BLaER1 (cell line): ENCODE results near the gene ARHGEF4.

Source experiments
- H3K27ac ChIP-seq: shearing (Covaris generic); formaldehyde crosslinking; 2 replicates; pipeline ENCODE4 v1.8.1; 2022
- H3K27me3 ChIP-seq: shearing (Covaris generic); formaldehyde crosslinking; 2 replicates; pipeline ENCODE4 v1.8.1; 2022
- H3K36me3 ChIP-seq: shearing (Covaris generic); formaldehyde crosslinking; 2 replicates; pipeline ENCODE4 v1.8.1; 2022
- H3K4me1 ChIP-seq: shearing (Covaris generic); formaldehyde crosslinking; 2 replicates; pipeline ENCODE4 v1.8.1; 2022
- H3K4me2 ChIP-seq: shearing (Covaris generic); formaldehyde crosslinking; 2 replicates; pipeline ENCODE4 v1.8.1; 2022
- H3K4me3 ChIP-seq: shearing (Covaris generic); formaldehyde crosslinking; 2 replicates; pipeline ENCODE4 v1.8.1; 2022
- H3K9ac ChIP-seq: shearing (Covaris generic); formaldehyde crosslinking; 2 replicates; pipeline ENCODE4 v1.8.1; 2022
- H3K9me3 ChIP-seq: shearing (Covaris generic); formaldehyde crosslinking; 2 replicates; pipeline ENCODE4 v1.8.1; 2022
- H4K20me1 ChIP-seq: shearing (Covaris generic); formaldehyde crosslinking; 2 replicates; pipeline ENCODE4 v1.8.1; 2022
- Cebpa-rat ChIP-seq: shearing (Covaris generic); IDR thresholded peaks from 2 replicates; pipeline ENCODE4 v1.8.1; 2022

ARHGEF4 gene

GRCh38 chr2:130848526-130849210 is 12.0 kb downstream of the ARHGEF4 start:
- TF ChIP-seq Cebpa-rat: no peak
- Histone ChIP-seq H3K27me3 (no peaks in the 10 kb centered on the region), H4K20me1 (peaks cover 18% of the 10 kb centered on the region), H3K4me2 (peak overlapping the region; percentile 98), H3K27ac (peak overlapping the region; percentile 48), H3K9me3 (no peaks in the 10 kb centered on the region), H3K36me3 (no peaks in the 10 kb centered on the region), H3K4me3 (no peak overlapping the region), H3K4me1 (peaks cover 88% of the 10 kb centered on the region), H3K9ac (0 out of 2 replicates have a peak overlapping the region, but pooled peaks have one; percentile 6)

GRCh38 chr2:130849896-130850787 is 13.4 kb downstream of the ARHGEF4 start:
- H3K27ac ChIP-seq: peak overlapping the region; percentile 65

GRCh38 chr2:130850788-130851623 is 14.3 kb downstream of the ARHGEF4 start:
- Histone ChIP-seq H3K9me3 (no peaks in the 10 kb centered on the region; the same call in 1 of the 2 replicates), H4K20me1 (peaks cover 18% of the 10 kb centered on the region), H3K27ac (peak overlapping the region; percentile 65), H3K4me1 (peaks cover 97% of the 10 kb centered on the region), H3K4me3 (peak overlapping the region; percentile 40), H3K9ac (peak overlapping the region; percentile 43; the same call in 1 of the 2 replicates), H3K4me2 (peak overlapping the region; percentile 98), H3K27me3 (no peaks in the 10 kb centered on the region), H3K36me3 (no peaks in the 10 kb centered on the region)
- TF ChIP-seq Cebpa-rat: no peak

More at GRCh38 chr2:130849896-130850787, 13.4 kb downstream of the ARHGEF4 start:
- H3K4me3 ChIP-seq: peak overlapping the region; percentile 40
- H3K9me3 ChIP-seq: no peaks in the 10 kb centered on the region
- H3K9ac ChIP-seq: peak overlapping the region; percentile 43; the same call in 1 of the 2 replicates
- TF ChIP-seq Cebpa-rat: no peak
- peak overlapping the region; percentile 98 for H3K4me2 ChIP-seq
- H4K20me1 ChIP-seq: peaks cover 18% of the 10 kb centered on the region
- H3K27me3 ChIP-seq: no peaks in the 10 kb centered on the region
- H3K36me3 ChIP-seq: no peaks in the 10 kb centered on the region
- peaks cover 99% of the 10 kb centered on the region for H3K4me1 ChIP-seq

- H3K9me3 ChIP-seq: no peaks in the 10 kb centered on the region; the same call in 1 of the 2 replicates
- no peaks in the 10 kb centered on the region for H3K27me3 ChIP-seq
- H3K27ac ChIP-seq: 0 out of 2 replicates have a peak overlapping the region, but pooled peaks have one; percentile 32
- H3K4me2 ChIP-seq: peak overlapping the region; percentile 98
- peaks cover 18% of the 10 kb centered on the region for H4K20me1 ChIP-seq
- H3K4me3 ChIP-seq: 0 out of 2 replicates have a peak overlapping the region, but pooled peaks have one; percentile 23
- no peaks in the 10 kb centered on the region for H3K36me3 ChIP-seq
- H3K9ac ChIP-seq: no peak overlapping the region
- no peak for TF ChIP-seq Cebpa-rat
- H3K4me1 ChIP-seq: peaks cover 89% of the 10 kb centered on the region
Measured at GRCh38 chr2:130851624-130852382, 15.1 kb downstream of the ARHGEF4 start.

GRCh38 chr2:130852521-130853115 is 15.9 kb downstream of the ARHGEF4 start:
- Histone ChIP-seq H3K36me3 (no peaks in the 10 kb centered on the region), H3K27me3 (no peaks in the 10 kb centered on the region), H3K4me1 (peaks cover 81% of the 10 kb centered on the region), H3K9me3 (no peaks in the 10 kb centered on the region; the same call in 1 of the 2 replicates), H3K4me2 (peak overlapping the region; percentile 98), H3K9ac (no peak overlapping the region), H3K27ac (no peak overlapping the region), H4K20me1 (peaks cover 18% of the 10 kb centered on the region), H3K4me3 (no peak overlapping the region)
- no peak for TF ChIP-seq Cebpa-rat

- Histone ChIP-seq H3K4me1 (peaks cover 73% of the 10 kb centered on the region), H4K20me1 (peaks cover 18% of the 10 kb centered on the region), H3K9me3 (no peaks in the 10 kb centered on the region; the same call in 1 of the 2 replicates), H3K27me3 (no peaks in the 10 kb centered on the region), H3K27ac (no peak overlapping the region), H3K9ac (no peak overlapping the region), H3K4me2 (peak overlapping the region; percentile 98), H3K4me3 (no peak overlapping the region), H3K36me3 (no peaks in the 10 kb centered on the region)
- TF ChIP-seq Cebpa-rat: no peak
Measured at GRCh38 chr2:130853391-130853790, 16.7 kb downstream of the ARHGEF4 start.

GRCh38 chr2:130854301-130854700 is 17.6 kb downstream of the ARHGEF4 start:
- H3K27ac ChIP-seq: no peak overlapping the region
- peak overlapping the region; percentile 14; the same call in 1 of the 2 replicates for H3K4me2 ChIP-seq
- TF ChIP-seq Cebpa-rat: no peak
- H3K27me3 ChIP-seq: no peaks in the 10 kb centered on the region
- peaks cover 18% of the 10 kb centered on the region for H4K20me1 ChIP-seq
- peaks cover 64% of the 10 kb centered on the region for H3K4me1 ChIP-seq
- H3K9me3 ChIP-seq: no peaks in the 10 kb centered on the region; the same call in 1 of the 2 replicates
- H3K36me3 ChIP-seq: no peaks in the 10 kb centered on the region
- no peak overlapping the region for H3K4me3 ChIP-seq
- no peak overlapping the region for H3K9ac ChIP-seq
